Activated CD4-positive, alpha-beta T cell treated with anti-CD3 and anti-CD28 coated beads, Interleukin-2, Interleukin-4, amounts not matched to agents 100 ng/mL and 50 ng/mL, durations not matched to agents 16 hours and 8 hours (primary cell): ENCODE results near the gene HCAR2.
"Not testable (repeated sequence)": the region's sequence is repeated elsewhere in the genome, so short reads cannot be mapped to it uniquely, and the experiment has no call there.

Source experiments
- DNase-seq: peaks from one replicate; pipeline ENCODE4 v3.0.0-alpha.2; 2020; ENCODE audit warnings: low spot score

The HCAR2 gene

DNA sequence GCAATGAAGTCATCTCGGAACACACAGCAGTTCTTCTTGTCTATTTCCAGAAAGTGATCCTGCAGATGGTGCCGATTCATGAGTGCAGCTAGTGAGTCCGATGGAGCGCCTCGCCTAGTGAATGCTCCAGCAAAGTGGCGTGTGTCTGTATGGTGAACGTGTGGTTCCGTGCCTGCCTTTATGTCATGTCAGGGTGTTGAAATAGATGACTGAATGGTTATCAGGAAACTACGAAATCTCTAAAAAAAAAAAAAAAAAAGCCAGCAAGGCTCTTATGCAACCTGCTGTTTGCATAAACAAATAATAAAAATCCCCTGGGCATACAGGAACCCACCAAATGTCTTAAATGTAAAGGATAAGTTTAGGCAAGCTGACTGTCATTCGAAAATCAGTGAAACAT is 13.5 kb upstream of the HCAR2 start, which contains the start of gene HCAR3:
TSS of gene HCAR3 (minus strand) at position 154 of the 400 bp plus-strand sequence. CDS start at position 80, 74 bp downstream.
- DNase-seq = not testable (repeated sequence)

DNA sequence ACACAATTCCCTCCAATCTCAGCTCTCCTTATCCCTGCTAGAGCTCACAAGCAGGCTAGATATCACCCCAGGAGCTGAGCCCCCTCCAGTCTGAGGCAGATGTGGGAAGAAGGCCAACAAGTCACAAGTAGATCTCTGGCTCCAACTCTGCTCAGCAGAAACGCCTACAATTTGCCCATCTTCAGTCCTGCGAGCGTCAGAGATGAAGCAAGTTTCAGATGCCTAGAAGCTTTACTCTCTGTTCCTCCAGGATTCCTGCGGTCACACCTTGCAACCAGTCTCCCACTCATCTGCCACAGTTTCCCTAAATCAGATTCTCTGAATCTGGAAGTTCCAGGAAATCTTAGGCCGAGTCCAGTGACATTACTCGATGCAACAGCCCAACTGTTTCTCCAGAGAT is 12.1 kb upstream of the HCAR2 start:
- DNase-seq = not testable (repeated sequence)

DNA sequence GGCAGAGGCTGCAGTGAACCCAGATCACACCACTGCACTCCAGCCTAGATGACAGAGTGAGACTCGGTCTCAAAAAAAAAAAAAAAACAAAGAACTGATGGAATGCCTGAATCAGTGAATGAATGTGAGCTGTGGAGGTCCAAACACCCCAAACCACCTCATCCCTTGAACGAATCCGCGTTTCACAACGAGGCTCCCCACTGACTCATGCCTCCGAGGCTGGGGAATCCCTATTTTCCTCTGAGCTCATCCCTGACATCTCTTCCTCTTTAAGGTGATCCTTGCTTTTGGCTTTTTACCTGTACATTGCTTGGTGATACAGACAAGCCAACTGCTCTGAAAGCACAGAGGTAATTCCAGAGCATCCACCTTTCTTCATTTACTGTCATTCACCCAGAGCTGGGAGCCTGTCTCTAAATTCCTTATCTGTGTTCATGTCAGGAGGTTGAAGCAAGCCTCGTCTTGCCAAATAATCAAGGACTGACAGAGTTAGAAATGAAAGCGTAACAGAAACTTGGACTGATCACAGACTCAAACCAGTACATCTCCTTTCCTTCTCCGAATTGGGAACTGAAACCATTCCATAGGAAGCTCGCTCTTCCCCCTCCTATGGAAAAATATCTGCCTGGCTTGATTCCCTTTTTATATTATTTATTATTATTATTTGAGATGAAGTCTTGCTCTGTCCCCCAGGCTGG is 10.5 kb upstream of the HCAR2 start:
- DNase-seq = not testable (repeated sequence)

DNA sequence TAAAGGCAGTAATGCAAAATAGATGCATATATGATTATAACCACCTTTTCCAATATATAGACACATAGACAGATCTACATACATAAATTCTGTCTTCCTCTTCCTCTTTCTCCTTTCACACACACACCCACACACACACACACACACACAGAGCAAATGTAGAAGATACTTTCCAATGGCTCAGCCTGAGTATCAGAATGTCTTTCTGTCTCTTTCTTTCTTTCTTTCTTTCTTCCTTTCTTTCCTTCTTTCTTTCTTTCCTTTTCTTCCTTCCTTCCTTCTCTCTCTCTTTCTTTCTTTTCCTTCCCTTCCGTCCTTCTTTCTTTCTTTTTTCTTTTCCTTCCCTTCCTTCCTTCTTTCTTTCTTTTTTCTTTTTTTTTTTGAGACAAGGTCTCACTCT is 8.1 kb upstream of the HCAR2 start:
- DNase-seq = not testable (repeated sequence)

DNA sequence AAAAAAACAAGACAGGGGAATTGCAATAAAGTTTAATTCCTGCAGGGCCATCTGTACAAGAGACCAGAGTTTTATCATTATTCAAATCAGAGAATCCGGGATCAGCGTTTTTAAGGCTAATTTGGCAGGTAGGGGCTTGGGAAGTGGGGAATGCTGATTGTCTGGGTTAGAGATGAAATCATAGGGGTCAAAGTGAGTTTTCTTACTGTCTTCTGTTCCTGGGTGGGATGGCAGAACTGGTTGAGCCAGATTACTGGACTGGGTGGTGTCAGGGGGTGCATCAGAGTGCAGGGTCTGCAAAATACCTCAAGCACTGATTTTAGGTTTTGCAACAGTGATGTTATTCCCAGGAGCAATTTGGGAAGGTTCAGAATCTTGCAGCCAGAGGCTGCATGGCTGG is 7.2 kb upstream of the HCAR2 start:
- DNase-seq = not testable (repeated sequence)

DNA sequence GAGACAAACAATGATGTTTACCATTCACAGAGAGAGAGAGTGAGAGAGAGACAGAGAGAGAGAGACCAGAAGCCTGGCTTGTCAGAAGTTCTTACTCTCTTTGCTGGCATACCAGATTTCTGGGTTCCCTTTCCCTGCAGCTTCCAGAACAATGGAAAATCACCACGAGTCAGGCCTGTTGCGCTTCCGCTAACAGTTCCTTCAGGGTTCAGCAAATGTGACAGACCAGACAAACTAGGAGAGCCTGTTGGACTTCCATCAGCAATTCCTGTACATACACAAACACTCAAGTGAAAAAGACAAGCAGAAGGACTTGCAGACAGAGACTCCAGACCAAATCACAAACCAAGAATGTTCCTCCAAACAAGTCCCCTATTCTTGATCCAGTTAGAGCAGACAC is 6.1 kb upstream of the HCAR2 start:
- not testable (repeated sequence) for DNase-seq

DNA sequence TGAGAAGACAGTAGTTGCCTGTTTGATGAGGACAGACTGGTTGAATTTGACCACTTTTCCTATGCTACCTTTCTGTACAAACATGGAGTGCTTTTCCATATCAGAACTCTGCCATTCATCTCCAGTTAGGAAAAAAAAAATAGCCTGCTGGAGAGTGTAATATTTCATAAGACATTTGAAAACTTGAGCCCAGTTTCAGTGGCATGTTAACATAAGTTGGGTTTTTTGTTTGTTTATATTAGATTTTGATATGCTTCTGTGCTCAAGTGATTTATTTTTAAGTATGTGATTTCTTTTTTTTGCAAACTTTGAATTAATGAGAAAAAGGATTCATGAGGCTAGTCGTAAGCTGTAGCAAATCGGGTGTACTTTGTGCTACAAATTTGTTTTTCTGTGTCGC is 684 bp upstream of the HCAR2 start:
- DNase-seq = not testable (repeated sequence)

DNA sequence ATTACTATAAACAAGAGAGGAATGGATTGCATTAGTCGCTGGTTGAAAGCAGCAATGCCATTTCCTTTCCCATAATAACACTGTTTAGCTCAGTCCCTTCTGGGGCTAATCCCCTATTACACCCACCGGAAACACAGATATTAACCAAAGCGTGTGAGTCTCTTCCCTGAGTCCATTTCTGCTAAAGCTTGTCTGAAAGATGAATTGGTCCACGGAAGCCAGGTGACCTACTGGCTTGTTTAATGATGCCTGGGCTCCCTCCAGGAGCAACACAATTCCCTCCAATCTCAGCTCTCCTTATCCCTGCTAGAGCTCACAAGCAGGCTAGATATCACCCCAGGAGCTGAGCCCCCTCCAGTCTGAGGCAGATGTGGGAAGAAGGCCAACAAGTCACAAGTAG is 1.7 kb downstream of the HCAR2 start:
- DNase-seq = not testable (repeated sequence)

DNA sequence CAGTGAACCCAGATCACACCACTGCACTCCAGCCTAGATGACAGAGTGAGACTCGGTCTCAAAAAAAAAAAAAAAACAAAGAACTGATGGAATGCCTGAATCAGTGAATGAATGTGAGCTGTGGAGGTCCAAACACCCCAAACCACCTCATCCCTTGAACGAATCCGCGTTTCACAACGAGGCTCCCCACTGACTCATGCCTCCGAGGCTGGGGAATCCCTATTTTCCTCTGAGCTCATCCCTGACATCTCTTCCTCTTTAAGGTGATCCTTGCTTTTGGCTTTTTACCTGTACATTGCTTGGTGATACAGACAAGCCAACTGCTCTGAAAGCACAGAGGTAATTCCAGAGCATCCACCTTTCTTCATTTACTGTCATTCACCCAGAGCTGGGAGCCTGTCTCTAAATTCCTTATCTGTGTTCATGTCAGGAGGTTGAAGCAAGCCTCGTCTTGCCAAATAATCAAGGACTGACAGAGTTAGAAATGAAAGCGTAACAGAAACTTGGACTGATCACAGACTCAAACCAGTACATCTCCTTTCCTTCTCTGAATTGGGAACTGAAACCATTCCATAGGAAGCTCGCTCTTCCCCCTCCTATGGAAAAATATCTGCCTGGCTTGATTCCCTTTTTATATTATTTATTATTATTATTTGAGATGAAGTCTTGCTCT is 3.0 kb downstream of the HCAR2 start:
- DNase-seq = not testable (repeated sequence)

DNA sequence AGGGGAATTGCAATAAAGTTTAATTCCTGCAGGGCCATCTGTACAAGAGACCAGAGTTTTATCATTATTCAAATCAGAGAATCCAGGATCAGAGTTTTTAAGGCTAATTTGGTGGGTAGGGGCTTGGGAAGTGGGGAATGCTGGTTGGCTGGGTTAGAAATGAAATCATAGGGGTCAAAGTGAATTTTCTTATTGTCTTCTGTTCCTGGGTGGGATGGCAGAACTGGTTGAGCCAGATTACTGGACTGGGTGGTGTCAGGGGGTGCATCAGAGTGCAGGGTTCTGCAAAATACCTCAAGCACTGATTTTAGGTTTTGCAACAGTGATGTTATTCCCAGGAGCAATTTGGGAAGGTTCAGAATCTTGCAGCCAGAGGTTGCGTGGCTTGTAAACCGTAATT is 6.2 kb downstream of the HCAR2 start:
- not testable (repeated sequence) for DNase-seq

DNA sequence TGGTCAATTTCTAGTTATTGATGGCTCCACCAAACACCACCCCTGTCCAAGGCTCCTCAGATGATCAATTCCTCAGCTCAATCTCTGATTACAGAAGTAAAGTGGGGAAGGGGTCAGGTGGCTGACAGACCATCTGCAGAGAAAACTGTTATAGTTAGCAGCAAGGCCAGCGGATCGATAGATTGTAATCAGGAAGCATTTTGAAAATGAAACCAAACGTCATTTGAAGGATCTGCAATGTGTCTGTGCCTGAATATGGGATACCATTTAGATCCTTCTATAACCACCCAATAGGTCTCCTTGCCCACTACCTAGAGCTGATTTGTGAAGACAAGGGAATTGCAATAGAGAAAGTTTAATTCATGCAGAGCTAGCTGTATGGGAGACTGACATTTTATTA is 11.6 kb downstream of the HCAR2 start:
- DNase-seq = no peak

DNA sequence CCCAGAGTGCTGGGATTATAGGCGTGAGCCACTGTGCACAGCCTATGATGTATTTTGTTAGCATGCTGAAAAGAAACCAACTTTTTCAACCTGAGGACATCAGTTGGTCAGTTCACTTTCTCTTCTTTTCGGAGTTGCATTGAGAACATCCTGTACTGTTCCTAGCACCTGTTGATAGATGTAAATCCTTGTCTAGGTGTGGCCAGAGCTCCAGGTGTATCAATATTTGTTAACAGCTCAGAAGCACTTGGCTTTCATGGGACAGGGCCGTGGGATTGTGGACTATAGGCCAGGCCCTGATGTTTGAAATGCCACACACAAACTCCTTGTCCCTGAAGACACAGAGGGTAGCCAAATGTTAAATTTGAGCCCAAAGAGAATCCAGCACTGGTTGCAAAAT is 14.9 kb downstream of the HCAR2 start:
- no peak for DNase-seq

DNA sequence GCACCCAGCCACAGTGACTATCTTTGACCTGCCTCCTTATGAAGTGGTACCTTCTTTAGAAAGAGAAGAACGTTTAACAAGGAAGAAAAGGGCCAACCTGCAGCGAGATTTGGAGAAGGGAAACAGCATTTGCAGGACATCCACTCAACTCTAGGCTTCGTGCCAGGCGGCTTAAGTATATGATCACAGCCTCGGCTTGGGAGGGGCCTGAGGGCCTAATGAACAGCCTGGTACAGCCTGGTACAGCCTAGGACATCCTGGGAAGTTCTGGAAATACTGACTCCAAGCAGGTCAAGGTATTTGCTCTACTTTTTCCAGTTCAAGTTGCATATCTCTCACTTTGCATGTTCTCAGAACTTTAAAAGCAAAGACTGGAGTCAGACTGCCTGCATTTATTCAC is 16.1 kb downstream of the HCAR2 start:
- no peak for DNase-seq

DNA sequence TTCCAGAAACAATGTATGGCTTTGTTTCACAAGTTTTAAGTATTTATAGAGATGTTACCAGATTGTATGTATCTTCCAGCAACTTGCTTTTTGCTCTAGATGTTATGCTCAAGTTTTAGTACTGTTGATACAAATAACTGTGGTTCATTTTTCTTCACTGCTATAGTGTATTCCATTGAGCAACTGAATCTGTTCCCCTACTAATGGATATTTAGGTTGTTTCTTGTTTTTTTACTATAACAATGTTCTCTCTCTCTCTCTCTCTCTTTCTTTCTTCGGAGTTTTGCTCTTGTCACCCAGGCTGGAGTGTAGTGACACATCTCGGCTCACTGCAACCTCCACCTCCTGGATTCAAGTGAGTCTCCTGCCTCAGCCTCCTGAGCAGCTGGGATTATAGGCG is 16.6 kb downstream of the HCAR2 start:
- no peak for DNase-seq

DNA sequence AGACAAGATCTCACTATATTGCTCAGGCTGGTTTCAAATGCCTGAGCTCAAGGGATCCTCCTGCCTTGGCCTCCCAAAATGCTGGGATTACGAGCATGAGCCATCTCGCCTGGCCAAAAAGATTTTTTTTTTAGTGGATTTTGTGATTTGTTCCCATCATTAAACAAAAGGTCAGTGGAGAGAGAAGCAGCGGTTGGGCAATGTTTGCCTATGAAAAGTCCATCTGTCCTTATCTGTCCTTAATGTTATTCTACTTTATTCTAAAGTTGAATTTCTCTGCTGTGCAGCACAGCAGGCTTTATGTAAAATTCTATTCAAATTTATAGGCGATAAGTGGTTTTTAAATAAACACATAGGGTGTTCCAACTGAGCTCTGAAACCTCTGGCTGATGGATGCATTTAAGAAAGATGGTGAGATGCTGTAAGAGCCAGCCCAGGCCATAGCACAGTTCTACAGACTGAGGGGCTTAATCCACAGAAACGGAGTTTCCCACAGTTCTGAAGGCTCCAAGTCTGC is 18.8 kb downstream of the HCAR2 start:
- no peak for DNase-seq

DNA sequence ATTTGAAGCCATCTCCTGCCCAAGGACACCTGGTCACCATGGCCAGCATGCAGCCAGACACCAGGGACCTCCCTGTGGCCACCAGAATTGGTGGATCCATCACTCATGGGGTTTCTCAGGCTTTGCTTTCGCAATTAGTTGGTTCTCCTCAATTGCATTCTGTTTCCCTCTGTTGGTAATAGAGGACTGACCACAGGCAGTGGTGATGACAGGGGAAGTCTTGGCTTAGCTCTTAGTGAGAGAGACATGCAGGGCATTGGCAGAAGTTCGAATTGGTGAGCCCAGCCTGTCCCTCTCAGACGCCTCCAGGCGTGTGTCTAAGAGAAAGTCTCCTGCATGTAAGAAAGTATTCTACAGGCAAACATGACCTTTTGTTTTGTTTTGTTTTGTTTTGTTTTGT is 21.3 kb downstream of the HCAR2 start:
- no peak for DNase-seq

DNA sequence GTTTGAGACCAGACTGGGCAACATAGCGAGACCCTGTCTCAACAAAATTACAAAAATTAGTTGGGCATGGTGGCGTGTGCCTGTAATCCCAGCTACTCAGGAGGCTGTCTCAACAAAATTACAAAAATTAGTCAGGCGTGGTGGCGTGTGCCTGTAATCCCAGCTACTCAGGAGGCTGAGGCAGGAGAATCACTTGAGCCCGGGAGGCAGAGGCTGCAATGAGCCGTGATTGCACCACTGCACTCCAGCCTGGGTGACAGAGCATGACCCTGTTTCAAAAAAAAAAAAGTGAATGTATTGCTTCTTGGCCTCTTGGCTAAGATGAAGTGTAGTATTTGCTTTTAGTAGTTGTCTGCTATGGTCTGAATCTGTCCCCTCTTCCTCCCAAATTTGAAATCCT is 22.2 kb downstream of the HCAR2 start:
- DNase-seq = not testable (repeated sequence)

DNA sequence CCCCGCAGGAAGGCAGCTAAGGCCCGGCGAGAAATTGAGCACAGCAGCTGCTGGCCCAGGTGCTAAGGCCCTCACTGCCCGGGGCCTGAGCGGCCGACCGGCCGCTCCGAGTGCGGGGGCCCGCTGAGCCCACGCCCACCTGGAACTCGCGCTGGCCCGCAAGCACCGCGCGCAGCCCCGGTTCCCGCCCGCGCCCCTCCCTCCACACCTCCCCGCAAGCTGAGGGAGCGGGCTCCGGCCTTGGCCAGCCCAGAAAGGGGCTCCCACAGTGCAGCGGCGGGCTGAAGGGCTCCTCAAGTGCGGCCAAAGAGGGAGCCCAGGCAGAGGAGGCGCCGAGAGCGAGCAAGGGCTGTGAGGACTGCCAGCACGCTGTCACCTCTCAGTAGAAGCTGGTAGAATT is 26.4 kb downstream of the HCAR2 start:
- not testable (repeated sequence) for DNase-seq

DNA sequence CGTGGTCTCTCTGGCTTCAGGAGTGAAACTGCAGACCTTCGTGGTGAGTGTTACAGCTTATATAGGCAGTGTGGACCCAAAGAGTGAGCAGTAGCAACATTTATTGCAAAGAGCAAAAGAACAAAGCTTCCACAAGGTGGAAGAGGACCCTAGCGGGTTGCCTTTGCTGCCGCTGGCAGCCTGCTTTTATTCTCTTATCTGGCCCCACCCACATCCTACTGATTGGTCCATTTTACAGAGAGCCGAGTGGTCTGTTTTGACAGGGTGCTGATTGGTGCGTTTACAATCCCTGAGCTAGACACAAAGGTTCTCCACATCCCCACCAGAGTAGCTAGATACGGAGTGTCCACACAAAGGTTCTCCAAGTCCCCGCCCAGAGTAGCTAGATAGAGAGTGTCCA is 27.1 kb downstream of the HCAR2 start:
- DNase-seq = not testable (repeated sequence)

DNA sequence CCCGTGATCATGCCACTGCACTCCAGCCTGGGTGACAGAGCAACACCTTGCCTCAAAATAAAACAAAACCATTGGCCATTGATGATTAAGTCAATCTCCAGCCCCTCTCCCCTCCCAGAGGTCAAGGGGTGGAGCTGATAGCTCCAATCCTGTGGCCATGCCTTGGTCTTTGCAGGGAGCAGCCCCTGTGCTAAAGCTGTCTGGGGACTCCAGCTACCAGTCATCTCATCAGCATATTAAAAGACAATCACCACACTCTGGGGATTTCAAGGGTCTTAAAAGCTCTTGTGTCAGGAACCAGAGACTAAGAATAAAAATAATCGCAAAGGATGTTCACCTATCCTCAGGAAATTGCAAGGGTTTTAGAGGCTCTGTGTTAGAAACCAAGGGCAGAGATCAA is 30.6 kb downstream of the HCAR2 start:
- DNase-seq = no peak

DNA sequence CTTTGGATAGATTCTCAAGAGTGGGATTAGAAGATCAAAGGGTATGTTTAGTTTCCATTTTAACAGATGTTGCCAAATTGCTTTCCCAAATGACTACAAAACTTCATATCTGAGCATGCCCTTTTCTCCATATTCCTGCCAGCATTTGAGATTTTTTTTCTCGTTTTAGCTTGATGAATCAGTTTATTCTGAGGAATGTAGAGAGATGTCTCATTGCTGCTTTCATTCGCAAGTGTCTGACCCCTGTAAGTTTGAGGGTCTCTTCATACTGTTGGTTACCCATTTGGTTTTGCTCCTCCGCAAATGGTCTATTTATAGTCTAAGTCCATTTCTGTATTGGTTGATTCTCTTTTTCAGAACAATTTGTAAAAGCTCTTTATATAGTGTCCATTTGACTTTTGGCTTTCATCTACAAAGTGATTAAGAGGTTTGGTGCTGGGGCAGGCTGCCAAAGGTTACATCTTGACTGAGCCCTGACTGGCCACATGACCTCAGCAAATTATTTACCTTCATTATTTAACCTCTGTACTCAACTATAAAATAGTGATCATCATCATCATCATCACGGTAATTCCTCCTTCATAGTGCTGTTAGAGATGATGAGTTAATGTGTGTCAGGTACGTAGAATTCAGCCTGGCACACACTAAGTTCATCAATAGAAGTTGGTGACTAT is 33.6 kb downstream of the HCAR2 start:
- DNase-seq = no peak

DNA sequence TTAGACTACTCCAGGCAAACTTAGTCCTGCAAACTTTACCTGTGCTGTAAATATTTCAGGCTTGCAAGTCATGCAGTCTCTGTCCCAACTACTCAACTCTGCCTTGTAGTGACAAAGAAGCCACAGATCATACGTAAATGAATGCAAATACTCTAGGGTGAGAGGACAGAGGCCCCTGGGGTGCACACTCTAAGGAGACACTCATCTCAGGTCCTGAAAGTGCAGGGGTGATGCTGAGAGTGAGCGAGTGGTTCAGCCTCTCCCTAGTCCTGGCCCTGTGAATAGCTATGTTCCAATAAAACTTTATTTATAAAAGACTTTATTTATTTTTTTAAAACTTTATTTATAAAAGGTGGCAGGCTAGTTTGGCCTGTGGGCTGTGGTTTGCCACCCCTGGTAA is 34.9 kb downstream of the HCAR2 start:
- DNase-seq = no peak

DNA sequence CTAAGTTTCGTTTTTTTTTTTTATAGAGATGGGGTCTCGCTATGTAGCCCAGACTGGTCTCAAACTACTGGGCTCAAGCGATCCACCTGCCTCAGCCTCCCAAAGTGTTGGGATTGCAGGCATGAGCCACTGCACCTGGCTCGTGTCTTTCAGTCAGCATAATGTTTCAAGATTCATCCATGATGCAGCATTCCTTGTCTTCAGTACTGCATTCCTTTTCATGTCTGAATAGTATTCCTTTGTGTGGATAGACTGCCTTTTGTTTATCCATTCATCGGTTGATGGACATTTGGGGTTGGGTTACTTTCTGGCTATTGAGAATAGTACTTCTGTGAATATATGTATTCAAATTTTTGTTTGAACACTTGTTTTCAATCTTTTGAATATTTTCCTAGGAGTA is 37.4 kb downstream of the HCAR2 start:
- no peak for DNase-seq
